HEK293 (cell line): Measurements from ENCODE around the gene DRICH1.

Experiments used
- TF ChIP-seq, protein P1 (sequence below): fragments of 450-650 bp; formaldehyde crosslinking; IDR thresholded peaks from 2 replicates; pipeline ENCODE4 v1.5.1; 2016; ENCODE audit warnings: missing biosample characterization, missing genetic modification characterization, low read depth
- TF ChIP-seq, protein P2 (sequence below): fragments of 450-650 bp; formaldehyde crosslinking; IDR thresholded peaks from 2 replicates; pipeline ENCODE4 v1.5.1; 2016; ENCODE audit warnings: missing biosample characterization, missing genetic modification characterization

GRCh38 chr22:23608583-23608982 is 23.5 kb downstream of the DRICH1 start:
- TF ChIP-seq, protein P1, sequence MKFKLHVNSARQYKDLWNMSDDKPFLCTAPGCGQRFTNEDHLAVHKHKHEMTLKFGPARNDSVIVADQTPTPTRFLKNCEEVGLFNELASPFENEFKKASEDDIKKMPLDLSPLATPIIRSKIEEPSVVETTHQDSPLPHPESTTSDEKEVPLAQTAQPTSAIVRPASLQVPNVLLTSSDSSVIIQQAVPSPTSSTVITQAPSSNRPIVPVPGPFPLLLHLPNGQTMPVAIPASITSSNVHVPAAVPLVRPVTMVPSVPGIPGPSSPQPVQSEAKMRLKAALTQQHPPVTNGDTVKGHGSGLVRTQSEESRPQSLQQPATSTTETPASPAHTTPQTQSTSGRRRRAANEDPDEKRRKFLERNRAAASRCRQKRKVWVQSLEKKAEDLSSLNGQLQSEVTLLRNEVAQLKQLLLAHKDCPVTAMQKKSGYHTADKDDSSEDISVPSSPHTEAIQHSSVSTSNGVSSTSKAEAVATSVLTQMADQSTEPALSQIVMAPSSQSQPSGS (tag by site-specific recombination) = peak; percentile 89
- TF ChIP-seq, protein P2, sequence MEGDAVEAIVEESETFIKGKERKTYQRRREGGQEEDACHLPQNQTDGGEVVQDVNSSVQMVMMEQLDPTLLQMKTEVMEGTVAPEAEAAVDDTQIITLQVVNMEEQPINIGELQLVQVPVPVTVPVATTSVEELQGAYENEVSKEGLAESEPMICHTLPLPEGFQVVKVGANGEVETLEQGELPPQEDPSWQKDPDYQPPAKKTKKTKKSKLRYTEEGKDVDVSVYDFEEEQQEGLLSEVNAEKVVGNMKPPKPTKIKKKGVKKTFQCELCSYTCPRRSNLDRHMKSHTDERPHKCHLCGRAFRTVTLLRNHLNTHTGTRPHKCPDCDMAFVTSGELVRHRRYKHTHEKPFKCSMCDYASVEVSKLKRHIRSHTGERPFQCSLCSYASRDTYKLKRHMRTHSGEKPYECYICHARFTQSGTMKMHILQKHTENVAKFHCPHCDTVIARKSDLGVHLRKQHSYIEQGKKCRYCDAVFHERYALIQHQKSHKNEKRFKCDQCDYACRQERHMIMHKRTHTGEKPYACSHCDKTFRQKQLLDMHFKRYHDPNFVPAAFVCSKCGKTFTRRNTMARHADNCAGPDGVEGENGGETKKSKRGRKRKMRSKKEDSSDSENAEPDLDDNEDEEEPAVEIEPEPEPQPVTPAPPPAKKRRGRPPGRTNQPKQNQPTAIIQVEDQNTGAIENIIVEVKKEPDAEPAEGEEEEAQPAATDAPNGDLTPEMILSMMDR (tag by site-specific recombination) = no peak
